ENCODE data around the gene ENAH.

- TF ChIP-seq CTCF (IDR thresholded peaks at IDR 0.05; ENCODE audit: low read length) = no peak
- no peak for TF ChIP-seq EZH2phosphoT487 (IDR thresholded peaks at IDR 0.05; ENCODE audit: low read length)
- no peak for TF ChIP-seq EZH2 (optimal IDR thresholded peaks at IDR 0.05; ENCODE audit: low read depth, low read length)
Observed at GRCh38 chr1:225462429-225462713, 190.6 kb downstream of the ENAH start.
